ENCODE data around the gene EPHA6.

GRCh38 chr3:96806341-96806740, 8.1 kb upstream of the EPHA6 start:
- no peak for TF ChIP-seq CTCF (IDR thresholded peaks at IDR 0.05; ENCODE audit: borderline replicate concordance, extremely low read depth, low read length, poor library complexity, severe bottlenecking)
- TF ChIP-seq EZH2 (IDR thresholded peaks at IDR 0.05; ENCODE audit: borderline replicate concordance, low read depth, low read length, severe bottlenecking): no peak

Measured in DND-41 (cell line).